Right lung (tissue), 5 donors: Measurements from ENCODE around the gene R3HDM2. TPM values are rescaled to one million over a fixed set of nuclear protein-coding genes. Genes with fewer than 3 reads are reported as not detected.
A peak's percentile ranks its signal among the peaks of the same experiment; 100 is the strongest.
"Not testable (repeated sequence)": the region's sequence is repeated elsewhere in the genome, so short reads cannot be mapped to it uniquely, and the experiment has no call there.

Source experiments
- DNase-seq, 2 donors: peaks; one replicate each; pipeline ENCODE4 v3.0.0-alpha.2; 2013
- polyA plus RNA-seq, 5 donors: library from polyadenylated mRNA; unstranded; fragments of 120-200 nt; gene quantifications; one replicate each; pipeline versions ENCODE4 v1.2.1 to v1.2.3, GENCODE V29; 2013; ENCODE audit warnings: inconsistent platforms in 1 of 5, low replicate concordance in 1 of 5; ENCODE audit not compliant: insufficient read length in 5 of 5, insufficient read depth in 1 of 5

R3HDM2 gene
- polyA plus RNA-seq, 5 donors = 60.9 to 89.4 (median 80.8) TPM

- DNase-seq = no peak
Observed at GRCh38 chr12:57454213-57454565, 23.3 kb upstream of the R3HDM2 start.

- peak in 1 of 2 donors; percentile 69 for DNase-seq
Observed at GRCh38 chr12:57452937-57453509, 22.2 kb upstream of the R3HDM2 start.

GRCh38 chr12:57452181-57452936 is 21.5 kb upstream of the R3HDM2 start:
- DNase-seq = no peak

GRCh38 chr12:57451233-57451778 is 20.5 kb upstream of the R3HDM2 start:
- no peak for DNase-seq

- DNase-seq = no peak
Observed at GRCh38 chr12:57450057-57450456, 19.2 kb upstream of the R3HDM2 start.

- DNase-seq = no peak
Observed at GRCh38 chr12:57449375-57449774, 18.5 kb upstream of the R3HDM2 start.

- DNase-seq = no peak
Observed at GRCh38 chr12:57448669-57449068, 17.8 kb upstream of the R3HDM2 start.

- DNase-seq = no peak
Observed at GRCh38 chr12:57446292-57446960, 15.6 kb upstream of the R3HDM2 start.

GRCh38 chr12:57444744-57445143 is 13.9 kb upstream of the R3HDM2 start:
- DNase-seq = no peak

- DNase-seq = not testable (repeated sequence)
Observed at GRCh38 chr12:57444337-57444736, 13.5 kb upstream of the R3HDM2 start.

GRCh38 chr12:57441846-57442427 is 11.1 kb upstream of the R3HDM2 start:
- DNase-seq = peak in 1 of 2 donors; percentile 59

GRCh38 chr12:57441393-57441792 is 10.6 kb upstream of the R3HDM2 start:
- not testable (repeated sequence) for DNase-seq

- DNase-seq = no peak
Observed at GRCh38 chr12:57439762-57440266, 9.0 kb upstream of the R3HDM2 start.

GRCh38 chr12:57438400-57438799 is 7.6 kb upstream of the R3HDM2 start:
- DNase-seq = no peak

- no peak for DNase-seq
Observed at GRCh38 chr12:57435293-57435692, 4.5 kb upstream of the R3HDM2 start.

GRCh38 chr12:57434517-57435223 is 3.8 kb upstream of the R3HDM2 start, which contains the start of gene INHBC:
TSS of gene INHBC (plus strand) at chr12:57434784. CDS start at chr12:57434887, 103 bp downstream.
- DNase-seq = no peak

- DNase-seq = no peak
Observed at GRCh38 chr12:57433370-57433769, 2.5 kb upstream of the R3HDM2 start.

- DNase-seq = no peak
Observed at GRCh38 chr12:57431654-57432188, 878 bp upstream of the R3HDM2 start.

GRCh38 chr12:57430112-57430930 is 522 bp downstream of the R3HDM2 start:
- DNase-seq = peak; percentile 33 to 43

GRCh38 chr12:57429473-57430111 is 1.3 kb downstream of the R3HDM2 start:
- DNase-seq = no peak
